KMS-11 (cell line): ENCODE results near the gene KCNMB3.
A peak's percentile ranks its signal among the peaks of the same experiment; 100 is the strongest.
"Not testable (repeated sequence)": the region's sequence is repeated elsewhere in the genome, so short reads cannot be mapped to it uniquely, and the experiment has no call there.

Experiments used
- H2AFZ ChIP-seq: fragments of 200-600 bp; sonication (generic); 2 replicates; pipeline ENCODE4 v1.6.1; 2016; ENCODE audit warnings: antibody characterized with exemption, mixed run types, low read depth
- H3K27ac ChIP-seq: fragments of 200-600 bp; sonication (generic); 2 replicates; pipeline ENCODE4 v1.6.1; 2016; ENCODE audit warnings: mild to moderate bottlenecking, mixed run types
- H3K27me3 ChIP-seq: fragments of 200-600 bp; sonication (generic); 2 replicates; pipeline ENCODE4 v1.6.1; 2017; ENCODE audit warnings: mild to moderate bottlenecking, low read depth, mixed run types, moderate library complexity; ENCODE audit not compliant: insufficient read depth
- H3K36me3 ChIP-seq: fragments of 200-600 bp; sonication (generic); 2 replicates; pipeline ENCODE4 v1.6.1; 2017; ENCODE audit warnings: mild to moderate bottlenecking, mixed run types; ENCODE audit not compliant: insufficient read depth
- H3K4me1 ChIP-seq: fragments of 200-600 bp; sonication (generic); 2 replicates; pipeline ENCODE4 v1.6.1; 2016; ENCODE audit warnings: mild to moderate bottlenecking, low read depth, mixed run types; ENCODE audit not compliant: poor library complexity, severe bottlenecking
- H3K4me2 ChIP-seq: fragments of 200-600 bp; sonication (generic); 2 replicates; pipeline ENCODE4 v1.7.0; 2016; ENCODE audit warnings: mild to moderate bottlenecking, mixed run types
- H3K4me3 ChIP-seq: fragments of 200-600 bp; sonication (generic); IDR thresholded peaks from 2 replicates; pipeline ENCODE4 v1.6.1; 2017; ENCODE audit warnings: low read depth, low read length, mixed read lengths; ENCODE audit not compliant: insufficient read depth
- H3K79me2 ChIP-seq: fragments of 200-600 bp; sonication (generic); 2 replicates; pipeline ENCODE4 v1.6.1; 2016; ENCODE audit warnings: low read depth, mixed run types; ENCODE audit not compliant: insufficient read depth
- H3K9ac ChIP-seq: fragments of 200-600 bp; sonication (generic); 2 replicates; pipeline ENCODE4 v1.6.1; 2016; ENCODE audit warnings: mild to moderate bottlenecking, mixed run types
- H4K20me1 ChIP-seq: fragments of 200-600 bp; sonication (generic); 2 replicates; pipeline ENCODE4 v1.6.1; 2016; ENCODE audit warnings: mild to moderate bottlenecking, mixed run types; ENCODE audit not compliant: insufficient read depth
- TF ChIP-seq, protein P1 (sequence below): fragments of 200-600 bp; sonication (generic); conservative IDR thresholded peaks from 2 replicates; pipeline ENCODE4 v1.6.1; 2017; ENCODE audit warnings: low read depth, mild to moderate bottlenecking, antibody characterized with exemption, low read length, moderate library complexity, mixed read lengths

KCNMB3 gene

DNA sequence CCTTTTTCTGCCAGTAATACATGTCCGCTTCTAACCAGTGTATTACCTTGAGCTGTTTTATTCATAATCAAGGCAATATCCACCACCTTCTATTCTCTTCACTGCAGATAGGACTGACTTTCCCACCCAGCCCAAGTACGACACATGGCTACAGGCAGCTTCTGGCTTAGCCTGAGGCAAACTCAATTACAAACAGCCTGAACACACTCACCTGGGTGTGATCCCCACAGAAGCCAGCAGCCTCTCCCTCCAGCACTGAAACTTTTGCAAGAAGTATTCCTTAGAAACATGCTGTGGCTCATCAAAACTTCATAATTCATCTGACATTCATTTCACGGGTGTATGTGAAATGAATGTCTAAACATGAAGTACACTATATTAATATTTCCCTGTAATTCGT lies 13.5 kb upstream of the KCNMB3 start:
- Histone ChIP-seq H2AFZ (no peak overlapping the region), H4K20me1 (no peaks in the 10 kb centered on the region), H3K79me2 (no peaks in the 10 kb centered on the region), H3K4me1 (peaks cover 7% of the 10 kb centered on the region), H3K27ac (no peak overlapping the region), H3K36me3 (no peaks in the 10 kb centered on the region), H3K27me3 (no peaks in the 10 kb centered on the region), H3K9ac (no peak overlapping the region), H3K4me2 (no peak overlapping the region), H3K4me3 (no peak overlapping the region)
- TF ChIP-seq, protein P1, sequence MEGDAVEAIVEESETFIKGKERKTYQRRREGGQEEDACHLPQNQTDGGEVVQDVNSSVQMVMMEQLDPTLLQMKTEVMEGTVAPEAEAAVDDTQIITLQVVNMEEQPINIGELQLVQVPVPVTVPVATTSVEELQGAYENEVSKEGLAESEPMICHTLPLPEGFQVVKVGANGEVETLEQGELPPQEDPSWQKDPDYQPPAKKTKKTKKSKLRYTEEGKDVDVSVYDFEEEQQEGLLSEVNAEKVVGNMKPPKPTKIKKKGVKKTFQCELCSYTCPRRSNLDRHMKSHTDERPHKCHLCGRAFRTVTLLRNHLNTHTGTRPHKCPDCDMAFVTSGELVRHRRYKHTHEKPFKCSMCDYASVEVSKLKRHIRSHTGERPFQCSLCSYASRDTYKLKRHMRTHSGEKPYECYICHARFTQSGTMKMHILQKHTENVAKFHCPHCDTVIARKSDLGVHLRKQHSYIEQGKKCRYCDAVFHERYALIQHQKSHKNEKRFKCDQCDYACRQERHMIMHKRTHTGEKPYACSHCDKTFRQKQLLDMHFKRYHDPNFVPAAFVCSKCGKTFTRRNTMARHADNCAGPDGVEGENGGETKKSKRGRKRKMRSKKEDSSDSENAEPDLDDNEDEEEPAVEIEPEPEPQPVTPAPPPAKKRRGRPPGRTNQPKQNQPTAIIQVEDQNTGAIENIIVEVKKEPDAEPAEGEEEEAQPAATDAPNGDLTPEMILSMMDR: no peak

- Histone ChIP-seq H3K27ac (no peak overlapping the region), H3K79me2 (no peaks in the 10 kb centered on the region), H3K4me1 (peaks cover 7% of the 10 kb centered on the region), H4K20me1 (no peaks in the 10 kb centered on the region), H3K4me3 (no peak overlapping the region), H3K4me2 (no peak overlapping the region), H3K36me3 (no peaks in the 10 kb centered on the region), H3K9ac (no peak overlapping the region), H3K27me3 (no peaks in the 10 kb centered on the region), H2AFZ (no peak overlapping the region)
- TF ChIP-seq, protein P1: no peak
These were observed 12.2 kb upstream of the KCNMB3 start for GRCh38 chr3:179263134-179263533.

DNA sequence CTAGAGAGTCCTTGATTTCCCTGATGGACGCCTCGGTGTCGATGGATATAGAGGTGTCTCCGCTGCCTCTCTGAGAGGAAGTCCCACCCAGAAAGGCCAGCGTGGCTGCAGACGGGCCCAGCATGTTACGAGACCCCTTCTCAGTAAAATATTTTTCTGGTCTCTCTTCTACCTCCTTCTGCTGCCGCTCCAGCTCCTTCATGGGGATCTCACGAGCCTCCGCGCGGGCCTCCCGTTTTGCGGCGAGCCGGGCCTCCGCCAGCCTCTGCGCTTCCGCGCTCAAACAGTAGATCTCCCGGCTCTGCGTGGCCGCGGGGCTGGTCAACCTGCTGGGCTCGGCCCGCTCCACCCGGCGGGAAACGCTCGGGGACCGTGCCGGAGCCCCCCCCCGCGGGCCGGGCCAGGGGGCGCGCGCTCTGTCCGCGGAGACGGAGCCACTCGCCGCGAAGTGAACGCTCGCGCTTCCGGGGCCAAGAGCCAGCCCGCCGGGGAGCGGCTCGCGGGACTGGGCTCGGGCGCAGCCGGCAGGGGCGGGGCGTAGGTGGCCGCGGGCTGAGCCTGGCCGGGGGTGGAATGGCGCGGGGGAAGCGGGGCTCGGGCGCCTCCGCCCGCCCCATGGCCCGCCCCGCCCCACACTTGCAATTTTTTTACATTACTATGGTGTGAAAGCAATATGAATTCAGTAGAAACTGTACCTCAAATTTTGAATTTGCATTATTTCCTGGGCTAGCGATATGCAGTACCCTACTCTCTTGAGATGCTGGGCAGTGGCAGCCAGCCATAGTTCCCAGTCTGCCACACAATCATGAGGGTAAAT lies 10.2 kb upstream of the KCNMB3 start:
- no peaks in the 10 kb centered on the region for H3K27me3 ChIP-seq
- H3K36me3 ChIP-seq: no peaks in the 10 kb centered on the region
- H3K4me1 ChIP-seq: peaks cover 7% of the 10 kb centered on the region
- H3K4me2 ChIP-seq: peak overlapping the region; percentile 98
- peak overlapping the region; percentile 98 for H2AFZ ChIP-seq
- peak overlapping the region; percentile 70 for H3K9ac ChIP-seq
- H3K4me3 ChIP-seq: no peak overlapping the region
- H3K79me2 ChIP-seq: no peaks in the 10 kb centered on the region
- TF ChIP-seq, protein P1: no peak
- H3K27ac ChIP-seq: no peak overlapping the region
- no peaks in the 10 kb centered on the region for H4K20me1 ChIP-seq

- peak overlapping the region; percentile 98; the same call in 1 of the 2 replicates for H2AFZ ChIP-seq
- not testable (repeated sequence) for H3K27ac ChIP-seq, H3K4me1 ChIP-seq, H3K36me3 ChIP-seq, H3K27me3 ChIP-seq, H3K4me3 ChIP-seq, H3K9ac ChIP-seq, H3K79me2 ChIP-seq, H4K20me1 ChIP-seq
- H3K4me2 ChIP-seq: peak overlapping the region; percentile 98; the same call in 1 of the 2 replicates
These were observed 9.2 kb upstream of the KCNMB3 start for GRCh38 chr3:179259959-179260756.
